H1 (cell line): ENCODE data around the gene VASP. TPM values are rescaled to one million over a fixed set of nuclear protein-coding genes. Genes with fewer than 3 reads are reported as not detected.

ENCODE experiments used
- CHD1 ChIP-seq: IDR thresholded peaks from 2 replicates; pipeline ENCODE4 v1.6.1; 2012; ENCODE audit warnings: low read depth, low read length, improper control_type of control experiment
- EZH2 ChIP-seq: fragments of 200-600 bp; sonication (generic); IDR thresholded peaks from 2 replicates; pipeline ENCODE4 v1.7.1; 2012; ENCODE audit warnings: low read depth, mild to moderate bottlenecking, moderate library complexity, low read length, inconsistent platforms; ENCODE audit not compliant: severe bottlenecking
- NRF1 ChIP-seq: IDR thresholded peaks from 2 replicates; pipeline ENCODE4 v1.6.1; 2011; ENCODE audit warnings: mild to moderate bottlenecking, low read depth, low read length, improper control_type of control experiment
- SIX5 ChIP-seq: IDR thresholded peaks from 2 replicates; pipeline ENCODE4 v1.6.1; 2011; ENCODE audit warnings: mild to moderate bottlenecking, low read depth, low read length
- SP1 ChIP-seq: IDR thresholded peaks from 2 replicates; pipeline ENCODE4 v1.6.1; 2011; ENCODE audit warnings: low read depth, low read length
- YY1 ChIP-seq: IDR thresholded peaks from 2 replicates; pipeline ENCODE4 v1.6.1; 2011; ENCODE audit warnings: low read depth, mild to moderate bottlenecking, low read length
- polyA plus RNA-seq, 7 experiments: library from polyadenylated mRNA; depleted of rRNA in 3 of 7; stranded (reverse) in 5 of 7; unstranded in 2 of 7; fragments of >200 nt in 5 of 7; fragments of 200-250 nt in 2 of 7; gene quantifications; 1 replicate in 5 of 7; 2 replicates in 1 of 7; 4 replicates in 1 of 7; pipeline versions ENCODE4 v1.2.1 to v1.2.3, GENCODE V29; 2011 to 2013; ENCODE audit warnings: missing spikeins in 2 of 7, mixed read lengths in 2 of 7
- total RNA-seq: library from RNA; stranded (reverse); fragmentation: NEBNext Ultra II Directional; extraction: Animal tissue kit (Norgen Biotek cat#: 25700); gene quantifications from 2 replicates; pipeline ENCODE4 v1.2.1, GENCODE V29; 2021

VASP gene
- total and polyA plus RNA-seq, 2 of the 8 experiments (the other 6 are each of a cell fraction or from before 2014, with no cell fraction given), result 89.7 to 135 TPM

DNA sequence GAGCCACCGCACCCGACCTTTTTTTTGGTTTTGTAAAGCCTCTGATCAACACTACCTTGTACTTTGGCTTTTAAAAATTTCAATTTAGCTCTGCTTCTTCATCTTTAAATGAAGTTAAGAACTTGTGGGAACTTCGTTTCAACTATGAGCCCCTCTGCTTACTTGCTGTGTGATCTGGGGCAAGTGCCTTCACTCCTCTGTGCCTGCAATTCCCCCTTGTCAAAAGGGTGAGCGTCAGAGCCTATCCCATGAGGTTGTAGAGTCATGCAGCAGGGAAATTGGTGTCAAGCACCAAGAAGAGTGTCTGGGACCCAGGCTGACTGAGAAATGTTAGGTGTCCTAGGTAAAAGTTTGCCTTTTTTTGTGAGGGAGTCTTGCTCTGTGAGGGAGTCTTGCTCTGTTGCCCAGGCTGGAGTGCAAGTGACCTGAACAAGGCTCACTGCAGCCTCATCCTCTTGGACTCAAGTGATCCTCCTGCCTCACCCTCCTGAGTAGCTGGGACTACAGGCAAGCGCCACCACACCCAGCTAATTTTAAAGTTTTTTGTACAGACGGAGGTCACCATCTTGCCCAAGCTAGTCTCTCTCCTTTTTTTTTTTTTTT lies 5.7 kb downstream of the VASP start (continued):
- no peak for TF ChIP-seq YY1
- TF ChIP-seq CHD1, result no peak
- TF ChIP-seq EZH2, result no peak
- TF ChIP-seq NRF1, result no peak
- no peak for TF ChIP-seq SP1
- TF ChIP-seq SIX5, result no peak
